ENCODE results near the gene EVI2A. TPM values are rescaled to one million over a fixed set of nuclear protein-coding genes. Genes with fewer than 3 reads are reported as not detected.
A peak's percentile ranks its signal among the peaks of the same experiment; 100 is the strongest.

Gene EVI2A
- polyA plus RNA-seq, 4 donors = 1.3 to 9.5 (median 6.0) TPM

- 97 to 100% (median 97%) methylated on average over 2 of the region's 2 CpGs for WGBS, 3 donors
- no peak for DNase-seq
These were observed 42.0 kb downstream of the EVI2A start for GRCh38 chr17:31279401-31279800.

GRCh38 chr17:31275116-31275515 is 46.3 kb downstream of the EVI2A start:
- H3K4me3 ChIP-seq (ENCODE audit: low read depth in 1 of 3, low read length in 3 of 3) = no peak overlapping the region
- DNase-seq (no peak), FAIRE-seq (no peak)
- H3K4me1 ChIP-seq (ENCODE audit: control insufficient read depth in 3 of 3, insufficient read depth in 2 of 3, low read depth in 1 of 3, low read length in 2 of 3) = peaks cover 0 to 4% (median 0%) of the 10 kb centered on the region in 3 donors
- H3K9me3 ChIP-seq (ENCODE audit: control insufficient read depth in 2 of 2, insufficient read depth in 1 of 2, low read depth in 1 of 2, low read length in 1 of 2) = no peaks in the 10 kb centered on the region
- no peak overlapping the region for H3K27ac ChIP-seq (ENCODE audit: low read depth in 1 of 3, low read length in 2 of 3)
- H3K27me3 ChIP-seq (ENCODE audit: control insufficient read depth in 3 of 3, insufficient read depth in 3 of 3, low read length in 3 of 3) = no peaks in the 10 kb centered on the region
- peaks cover 0 to 12% (median 7%) of the 10 kb centered on the region in 3 donors for H3K36me3 ChIP-seq (ENCODE audit: control insufficient read depth in 3 of 3, insufficient read depth in 2 of 3, low read depth in 1 of 3, low read length in 3 of 3)
- 85 to 96% (median 89%) methylated on average over 1 of the region's 1 CpG for WGBS, 3 donors

More at GRCh38 chr17:31279401-31279800, 42.0 kb downstream of the EVI2A start:
- Histone ChIP-seq H3K9me3 (ENCODE audit: control insufficient read depth in 2 of 2, insufficient read depth in 1 of 2, low read depth in 1 of 2, low read length in 1 of 2) (no peaks in the 10 kb centered on the region), H3K36me3 (ENCODE audit: control insufficient read depth in 3 of 3, insufficient read depth in 2 of 3, low read depth in 1 of 3, low read length in 3 of 3) (peaks cover 0 to 28% (median 7%) of the 10 kb centered on the region in 3 donors), H3K27me3 (ENCODE audit: control insufficient read depth in 3 of 3, insufficient read depth in 3 of 3, low read length in 3 of 3) (no peaks in the 10 kb centered on the region), H3K4me1 (ENCODE audit: control insufficient read depth in 3 of 3, insufficient read depth in 2 of 3, low read depth in 1 of 3, low read length in 2 of 3) (no peaks in the 10 kb centered on the region), H3K4me3 (ENCODE audit: low read depth in 1 of 3, low read length in 3 of 3) (no peak overlapping the region), H3K27ac (ENCODE audit: low read depth in 1 of 3, low read length in 2 of 3) (no peak overlapping the region)
- no peak for FAIRE-seq

- FAIRE-seq (no peak), DNase-seq (no peak)
- Histone ChIP-seq H3K27ac (ENCODE audit: low read depth in 1 of 3, low read length in 2 of 3) (no peak overlapping the region), H3K36me3 (ENCODE audit: control insufficient read depth in 3 of 3, insufficient read depth in 2 of 3, low read depth in 1 of 3, low read length in 3 of 3) (peaks cover 5 to 11% (median 10%) of the 10 kb centered on the region in 3 donors), H3K4me1 (ENCODE audit: control insufficient read depth in 3 of 3, insufficient read depth in 2 of 3, low read depth in 1 of 3, low read length in 2 of 3) (peaks cover 0 to 10% (median 0%) of the 10 kb centered on the region in 3 donors), H3K9me3 (ENCODE audit: control insufficient read depth in 2 of 2, insufficient read depth in 1 of 2, low read depth in 1 of 2, low read length in 1 of 2) (no peaks in the 10 kb centered on the region), H3K27me3 (ENCODE audit: control insufficient read depth in 3 of 3, insufficient read depth in 3 of 3, low read length in 3 of 3) (no peaks in the 10 kb centered on the region), H3K4me3 (ENCODE audit: low read depth in 1 of 3, low read length in 3 of 3) (no peak overlapping the region)
- WGBS, 3 donors = 68 to 91% (median 86%) methylated on average over 2 of the region's 2 CpGs
These were observed 47.2 kb downstream of the EVI2A start for GRCh38 chr17:31274252-31274651.

- 69 to 92% (median 89%) methylated on average over 1 of the region's 1 CpG for WGBS, 3 donors
- H3K4me1 ChIP-seq (ENCODE audit: control insufficient read depth in 3 of 3, insufficient read depth in 2 of 3, low read depth in 1 of 3, low read length in 2 of 3) = peaks cover 0 to 10% (median 0%) of the 10 kb centered on the region in 3 donors
- no peak for FAIRE-seq
- no peaks in the 10 kb centered on the region for H3K27me3 ChIP-seq (ENCODE audit: control insufficient read depth in 3 of 3, insufficient read depth in 3 of 3, low read length in 3 of 3)
- H3K9me3 ChIP-seq (ENCODE audit: control insufficient read depth in 2 of 2, insufficient read depth in 1 of 2, low read depth in 1 of 2, low read length in 1 of 2) = no peaks in the 10 kb centered on the region
- H3K36me3 ChIP-seq (ENCODE audit: control insufficient read depth in 3 of 3, insufficient read depth in 2 of 3, low read depth in 1 of 3, low read length in 3 of 3) = peaks cover 5 to 10% (median 7%) of the 10 kb centered on the region in 3 donors
- H3K4me3 ChIP-seq (ENCODE audit: low read depth in 1 of 3, low read length in 3 of 3) = no peak overlapping the region
- H3K27ac ChIP-seq (ENCODE audit: low read depth in 1 of 3, low read length in 2 of 3) = no peak overlapping the region
- no peak for DNase-seq
These were observed 47.9 kb downstream of the EVI2A start for GRCh38 chr17:31273516-31273915.

- Histone ChIP-seq H3K27ac (ENCODE audit: low read depth in 1 of 3, low read length in 2 of 3) (no peak overlapping the region), H3K36me3 (ENCODE audit: control insufficient read depth in 3 of 3, insufficient read depth in 2 of 3, low read depth in 1 of 3, low read length in 3 of 3) (peaks cover 5 to 10% (median 9%) of the 10 kb centered on the region in 3 donors), H3K9me3 (ENCODE audit: control insufficient read depth in 2 of 2, insufficient read depth in 1 of 2, low read depth in 1 of 2, low read length in 1 of 2) (no peaks in the 10 kb centered on the region), H3K4me1 (ENCODE audit: control insufficient read depth in 3 of 3, insufficient read depth in 2 of 3, low read depth in 1 of 3, low read length in 2 of 3) (peaks cover 0 to 10% (median 0%) of the 10 kb centered on the region in 3 donors), H3K27me3 (ENCODE audit: control insufficient read depth in 3 of 3, insufficient read depth in 3 of 3, low read length in 3 of 3) (no peaks in the 10 kb centered on the region), H3K4me3 (ENCODE audit: low read depth in 1 of 3, low read length in 3 of 3) (no peak overlapping the region)
- no peak for DNase-seq
- FAIRE-seq = no peak
These were observed 48.6 kb downstream of the EVI2A start for GRCh38 chr17:31272803-31273202.

- no peaks in the 10 kb centered on the region for H3K9me3 ChIP-seq (ENCODE audit: control insufficient read depth in 2 of 2, insufficient read depth in 1 of 2, low read depth in 1 of 2, low read length in 1 of 2)
- H3K27ac ChIP-seq (ENCODE audit: low read depth in 1 of 3, low read length in 2 of 3) = no peak overlapping the region
- 90 to 94% (median 91%) methylated on average over 1 of the region's 1 CpG for WGBS, 3 donors
- DNase-seq = no peak
- H3K36me3 ChIP-seq (ENCODE audit: control insufficient read depth in 3 of 3, insufficient read depth in 2 of 3, low read depth in 1 of 3, low read length in 3 of 3) = peaks cover 5 to 8% (median 6%) of the 10 kb centered on the region in 3 donors
- FAIRE-seq = no peak
- H3K4me1 ChIP-seq (ENCODE audit: control insufficient read depth in 3 of 3, insufficient read depth in 2 of 3, low read depth in 1 of 3, low read length in 2 of 3) = peaks cover 0 to 10% (median 0%) of the 10 kb centered on the region in 3 donors
- no peaks in the 10 kb centered on the region for H3K27me3 ChIP-seq (ENCODE audit: control insufficient read depth in 3 of 3, insufficient read depth in 3 of 3, low read length in 3 of 3)
- H3K4me3 ChIP-seq (ENCODE audit: low read depth in 1 of 3, low read length in 3 of 3) = no peak overlapping the region
These were observed 49.2 kb downstream of the EVI2A start for GRCh38 chr17:31272236-31272635.

- peaks cover 0 to 10% (median 0%) of the 10 kb centered on the region in 3 donors for H3K4me1 ChIP-seq (ENCODE audit: control insufficient read depth in 3 of 3, insufficient read depth in 2 of 3, low read depth in 1 of 3, low read length in 2 of 3)
- DNase-seq = peak in 1 of 2 donors; percentile 49
- peak overlapping the region in 2 of 3 donors; percentile 16 to 20 for H3K27ac ChIP-seq (ENCODE audit: low read depth in 1 of 3, low read length in 2 of 3)
- no peaks in the 10 kb centered on the region for H3K9me3 ChIP-seq (ENCODE audit: control insufficient read depth in 2 of 2, insufficient read depth in 1 of 2, low read depth in 1 of 2, low read length in 1 of 2)
- 58 to 90% (median 81%) methylated on average over 1 of the region's 1 CpG for WGBS, 3 donors
- no peaks in the 10 kb centered on the region for H3K27me3 ChIP-seq (ENCODE audit: control insufficient read depth in 3 of 3, insufficient read depth in 3 of 3, low read length in 3 of 3)
- FAIRE-seq = no peak
- peaks cover 5 to 9% (median 8%) of the 10 kb centered on the region in 3 donors for H3K36me3 ChIP-seq (ENCODE audit: control insufficient read depth in 3 of 3, insufficient read depth in 2 of 3, low read depth in 1 of 3, low read length in 3 of 3)
- H3K4me3 ChIP-seq (ENCODE audit: low read depth in 1 of 3, low read length in 3 of 3) = no peak overlapping the region
These were observed 51.8 kb downstream of the EVI2A start for GRCh38 chr17:31269578-31269983.

GRCh38 chr17:31269036-31269577 is 52.3 kb downstream of the EVI2A start:
- no peak for FAIRE-seq
- peaks cover 0 to 10% (median 0%) of the 10 kb centered on the region in 3 donors for H3K4me1 ChIP-seq (ENCODE audit: control insufficient read depth in 3 of 3, insufficient read depth in 2 of 3, low read depth in 1 of 3, low read length in 2 of 3)
- no peaks in the 10 kb centered on the region for H3K27me3 ChIP-seq (ENCODE audit: control insufficient read depth in 3 of 3, insufficient read depth in 3 of 3, low read length in 3 of 3)
- peak; percentile 19 to 53 for DNase-seq
- peaks cover 5 to 9% (median 8%) of the 10 kb centered on the region in 3 donors for H3K36me3 ChIP-seq (ENCODE audit: control insufficient read depth in 3 of 3, insufficient read depth in 2 of 3, low read depth in 1 of 3, low read length in 3 of 3)
- 95 to 98% (median 98%) methylated on average over 2 of the region's 2 CpGs for WGBS, 3 donors
- H3K27ac ChIP-seq (ENCODE audit: low read depth in 1 of 3, low read length in 2 of 3) = peak overlapping the region in 1 of 3 donors; percentile 16
- no peaks in the 10 kb centered on the region for H3K9me3 ChIP-seq (ENCODE audit: control insufficient read depth in 2 of 2, insufficient read depth in 1 of 2, low read depth in 1 of 2, low read length in 1 of 2)
- H3K4me3 ChIP-seq (ENCODE audit: low read depth in 1 of 3, low read length in 3 of 3) = no peak overlapping the region

Data from small intestine (tissue), 7 donors.